Endothelial cell of umbilical vein (primary cell): ENCODE data around the gene KCNJ3.

Source experiments
- EZH2 ChIP-seq: IDR thresholded peaks from 2 replicates; pipeline ENCODE4 v1.6.1; 2012; ENCODE audit warnings: borderline replicate concordance, low read depth, mild to moderate bottlenecking, moderate library complexity, low read length, inconsistent platforms; ENCODE audit not compliant: severe bottlenecking
- POLR2AphosphoS5 ChIP-seq: IDR thresholded peaks from 2 replicates; pipeline ENCODE4 v1.6.1; 2012; ENCODE audit warnings: low read depth, mild to moderate bottlenecking, control low read depth, low read length, moderate library complexity; ENCODE audit not compliant: insufficient read depth
- TF ChIP-seq, protein P1 (sequence below), 2 donors: IDR thresholded peaks; 1 replicate in 1 of 2; 2 replicates in 1 of 2; pipeline ENCODE4 v1.5.1; 2011; ENCODE audit warnings: low read length in 2 of 2, mild to moderate bottlenecking in 2 of 2, moderate library complexity in 2 of 2, control low read depth in 1 of 2, inconsistent platforms in 1 of 2, low read depth in 1 of 2; ENCODE audit not compliant: insufficient read depth in 1 of 2; ENCODE audit errors: extremely low read depth in 1 of 2
- TF ChIP-seq, protein P2 (sequence below): IDR thresholded peaks from 2 replicates; pipeline ENCODE4 v1.6.1; 2011; ENCODE audit not compliant: insufficient read depth, insufficient read length

DNA sequence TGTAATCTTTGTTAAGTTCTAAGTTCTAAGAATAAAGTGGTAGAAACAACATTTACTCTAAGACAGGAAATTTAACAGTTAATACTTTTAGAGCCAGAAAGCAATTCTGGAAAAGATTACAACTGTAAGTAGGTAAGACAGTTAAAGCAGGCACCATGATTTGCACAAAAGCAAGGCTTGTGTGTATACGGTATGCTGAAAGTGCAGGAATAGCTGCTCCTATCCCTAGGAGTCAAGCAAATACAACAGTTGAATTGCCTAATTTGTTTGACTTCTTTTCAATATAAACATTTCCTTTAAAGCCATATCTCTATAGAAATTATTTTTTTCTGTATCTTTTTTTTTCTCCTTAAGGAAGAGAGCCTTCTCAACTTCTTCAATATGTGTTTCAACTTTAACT is 116.4 kb downstream of the KCNJ3 start:
- TF ChIP-seq, protein P1, sequence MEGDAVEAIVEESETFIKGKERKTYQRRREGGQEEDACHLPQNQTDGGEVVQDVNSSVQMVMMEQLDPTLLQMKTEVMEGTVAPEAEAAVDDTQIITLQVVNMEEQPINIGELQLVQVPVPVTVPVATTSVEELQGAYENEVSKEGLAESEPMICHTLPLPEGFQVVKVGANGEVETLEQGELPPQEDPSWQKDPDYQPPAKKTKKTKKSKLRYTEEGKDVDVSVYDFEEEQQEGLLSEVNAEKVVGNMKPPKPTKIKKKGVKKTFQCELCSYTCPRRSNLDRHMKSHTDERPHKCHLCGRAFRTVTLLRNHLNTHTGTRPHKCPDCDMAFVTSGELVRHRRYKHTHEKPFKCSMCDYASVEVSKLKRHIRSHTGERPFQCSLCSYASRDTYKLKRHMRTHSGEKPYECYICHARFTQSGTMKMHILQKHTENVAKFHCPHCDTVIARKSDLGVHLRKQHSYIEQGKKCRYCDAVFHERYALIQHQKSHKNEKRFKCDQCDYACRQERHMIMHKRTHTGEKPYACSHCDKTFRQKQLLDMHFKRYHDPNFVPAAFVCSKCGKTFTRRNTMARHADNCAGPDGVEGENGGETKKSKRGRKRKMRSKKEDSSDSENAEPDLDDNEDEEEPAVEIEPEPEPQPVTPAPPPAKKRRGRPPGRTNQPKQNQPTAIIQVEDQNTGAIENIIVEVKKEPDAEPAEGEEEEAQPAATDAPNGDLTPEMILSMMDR (IDR thresholded peaks at IDR 0.05; ENCODE audit: extremely low read depth in 1 of 2, insufficient read depth in 1 of 2, low read depth in 1 of 2, low read length in 2 of 2): no peak
- no peak for TF ChIP-seq EZH2
- TF ChIP-seq, protein P2, sequence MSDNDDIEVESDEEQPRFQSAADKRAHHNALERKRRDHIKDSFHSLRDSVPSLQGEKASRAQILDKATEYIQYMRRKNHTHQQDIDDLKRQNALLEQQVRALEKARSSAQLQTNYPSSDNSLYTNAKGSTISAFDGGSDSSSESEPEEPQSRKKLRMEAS: no peak
- TF ChIP-seq POLR2AphosphoS5: no peak
